ENCODE data around the gene LYPLAL1. TPM values are rescaled to one million over a fixed set of nuclear protein-coding genes. Genes with fewer than 3 reads are reported as not detected.

LYPLAL1 gene
- polyA plus RNA-seq, 1 of the 3 experiments (the other 2 are of a cell fraction) = 11.2 TPM

- Histone ChIP-seq H3K9ac (no peak overlapping the region), H3F3A (replicated peaks; ENCODE audit: insufficient read depth) (no peaks in the 10 kb centered on the region), H3K9me2 (no peaks in the 10 kb centered on the region), H3K36me3 (replicated peaks in 1 of 2; ENCODE audit: control insufficient read depth in 1 of 2, insufficient read depth in 2 of 2, low read length in 1 of 2) (no peaks in the 10 kb centered on the region), H2AFZ (ENCODE audit: low read depth) (no peak overlapping the region), H4K20me1 (ENCODE audit: insufficient read depth) (no peaks in the 10 kb centered on the region), H3K27ac (ENCODE audit: low read depth in 2 of 2, low read length in 1 of 2) (no peak overlapping the region), H3K9me3 (no peaks in the 10 kb centered on the region), H3K4me1 (ENCODE audit: control insufficient read depth in 1 of 2, insufficient read depth in 2 of 2, low read depth in 1 of 2, low read length in 1 of 2) (peaks cover 0 to 8% of the 10 kb centered on the region in 2 experiments; a peak in 2 of 4 replicates), H3K27me3 (ENCODE audit: insufficient read depth) (no peaks in the 10 kb centered on the region), H3K79me2 (ENCODE audit: insufficient read depth) (no peaks in the 10 kb centered on the region), H3K4me2 (no peak overlapping the region), H3K4me3 (ENCODE audit: low read depth in 2 of 2, low read length in 1 of 2) (no peak overlapping the region)
- 93% methylated on average over 2 of the region's 2 CpGs for WGBS (ENCODE audit: low lambda C conversion rate)
- POLR2A ChIA-PET = no interaction called here
- CTCF ChIA-PET = no interaction called here
- no peak for DNase-seq
- TF ChIP-seq RCOR1 (IDR thresholded peaks at IDR 0.05; ENCODE audit: low read length) (no peak), TCF12 (IDR thresholded peaks at IDR 0.05) (no peak), GATA2 (CRISPR knock-in tag; IDR thresholded peaks at IDR 0.05) (no peak), POLR2AphosphoS5 (IDR thresholded peaks at IDR 0.05; ENCODE audit: low read depth, low read length) (no peak), SMC3 (IDR thresholded peaks at IDR 0.05; ENCODE audit: low read depth, low read length) (no peak), TEAD4 (IDR thresholded peaks at IDR 0.05; ENCODE audit: borderline replicate concordance, insufficient read depth) (no peak), FOXM1 (IDR thresholded peaks at IDR 0.05; ENCODE audit: low read depth) (no peak), FOXJ3 (CRISPR knock-in tag; IDR thresholded peaks at IDR 0.05) (no peak), IRF3 (IDR thresholded peaks at IDR 0.05; ENCODE audit: low read depth, low read length) (no peak), FOSL2 (IDR thresholded peaks at IDR 0.05; ENCODE audit: borderline replicate concordance, low read depth) (no peak), PBX3 (IDR thresholded peaks at IDR 0.05) (no peak), ZBTB33 (IDR thresholded peaks at IDR 0.05; ENCODE audit: borderline replicate concordance, low read depth) (no peak), USF2 (IDR thresholded peaks at IDR 0.05; ENCODE audit: borderline replicate concordance, low read depth, low read length) (no peak)
Observed at GRCh38 chr1:219235903-219236481, 62.3 kb downstream of the LYPLAL1 start.
